ENCODE results near the gene SAMD11.
"Not testable (repeated sequence)": the region's sequence is repeated elsewhere in the genome, so short reads cannot be mapped to it uniquely, and the experiment has no call there.

SAMD11 gene

DNA sequence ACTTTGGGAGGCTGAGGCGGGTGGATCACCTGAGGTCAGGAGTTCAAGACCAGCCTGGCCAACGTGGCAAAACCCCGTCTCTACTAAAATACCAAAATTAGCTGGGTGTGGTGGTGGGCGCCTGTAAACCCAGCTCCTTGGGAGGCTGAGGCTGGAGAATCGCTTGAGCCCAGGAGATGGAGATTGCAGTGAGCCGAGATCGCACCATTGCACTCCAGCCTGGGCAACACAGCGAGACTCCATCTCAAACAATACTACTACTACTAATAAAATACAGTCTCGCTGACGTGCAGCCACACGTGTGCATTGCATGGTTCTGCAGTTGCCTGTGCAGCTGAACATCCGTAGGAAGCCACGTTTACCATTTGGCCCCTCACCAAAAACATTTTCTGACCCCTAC is 23.1 kb downstream of the SAMD11 start:
- DNase-seq: not testable (repeated sequence)

DNA sequence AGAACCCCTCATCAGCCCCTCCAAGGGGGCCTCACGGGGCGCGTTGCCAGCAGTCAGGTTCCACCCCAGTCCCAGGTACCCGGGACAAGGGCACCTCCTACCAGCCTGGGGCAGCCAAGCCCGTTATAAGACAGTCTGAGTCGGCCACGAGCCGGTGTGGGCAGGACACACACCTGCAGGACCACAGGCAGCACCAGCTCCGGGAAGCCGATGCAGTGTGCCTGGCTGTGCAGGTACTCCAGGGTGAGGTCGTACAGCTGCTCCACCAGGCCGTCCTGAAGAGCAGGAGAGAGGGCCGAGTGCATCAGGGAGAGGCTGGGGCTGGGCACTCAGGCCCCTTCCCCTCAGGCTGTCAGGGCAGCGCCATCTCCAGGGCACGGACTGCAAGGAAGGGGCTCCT is 24.2 kb downstream of the SAMD11 start:
- DNase-seq: no peak

DNA sequence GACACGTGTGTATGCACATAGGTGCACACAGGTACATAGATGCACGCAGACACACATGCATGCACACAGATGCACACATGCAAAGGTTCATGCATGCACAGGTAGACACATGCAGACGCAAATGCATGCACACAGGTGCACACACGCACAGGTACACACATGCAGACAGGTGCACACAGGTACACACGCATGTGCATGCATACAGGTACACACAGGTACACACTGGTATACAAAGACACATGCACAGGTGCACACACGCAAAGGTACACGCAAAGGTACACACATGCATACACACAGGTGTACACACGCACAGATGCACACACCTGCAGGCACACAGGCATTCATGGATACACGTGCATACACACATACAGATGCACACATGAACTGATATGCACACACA is 26.5 kb downstream of the SAMD11 start:
- DNase-seq: no peak

DNA sequence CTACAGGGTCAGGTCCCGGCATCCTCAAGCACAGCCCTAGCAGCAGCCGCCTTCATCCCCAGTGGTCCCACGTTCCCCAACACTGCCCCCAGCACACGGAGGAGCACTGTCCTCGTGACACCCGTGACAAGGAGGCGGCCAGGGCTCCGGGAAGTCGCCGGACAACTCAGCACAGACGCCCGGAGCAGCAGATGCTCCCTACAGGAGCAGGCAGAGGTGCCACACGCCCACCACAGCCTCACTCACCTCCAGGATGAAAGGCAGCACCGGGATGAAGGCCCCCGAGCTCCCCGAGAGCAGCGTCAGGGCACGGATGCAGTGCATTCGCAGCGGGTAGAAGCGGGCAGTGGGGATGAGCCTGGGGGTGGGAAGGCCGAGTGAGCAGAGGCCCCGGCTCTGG is 27.2 kb downstream of the SAMD11 start:
- DNase-seq: no peak

DNA sequence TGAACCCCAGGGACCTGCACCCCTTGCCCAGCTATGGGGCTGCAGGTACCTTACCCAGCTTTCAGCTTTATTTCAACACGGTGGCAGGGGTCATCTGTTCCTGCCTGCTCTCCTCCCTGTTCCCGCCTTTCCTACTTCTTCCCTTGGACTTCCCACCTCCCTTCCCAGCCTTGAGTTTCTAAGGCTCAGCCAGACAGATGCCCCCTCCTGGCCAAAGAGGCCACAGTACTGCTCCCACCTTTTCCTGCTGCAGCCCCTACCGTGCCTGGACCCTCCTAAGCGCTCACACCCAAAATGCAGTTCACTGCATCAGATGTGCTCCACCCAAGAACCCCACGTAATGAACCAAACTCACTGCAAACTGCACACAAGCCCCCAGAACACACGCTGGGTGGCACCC is 27.6 kb downstream of the SAMD11 start:
- DNase-seq: no peak

DNA sequence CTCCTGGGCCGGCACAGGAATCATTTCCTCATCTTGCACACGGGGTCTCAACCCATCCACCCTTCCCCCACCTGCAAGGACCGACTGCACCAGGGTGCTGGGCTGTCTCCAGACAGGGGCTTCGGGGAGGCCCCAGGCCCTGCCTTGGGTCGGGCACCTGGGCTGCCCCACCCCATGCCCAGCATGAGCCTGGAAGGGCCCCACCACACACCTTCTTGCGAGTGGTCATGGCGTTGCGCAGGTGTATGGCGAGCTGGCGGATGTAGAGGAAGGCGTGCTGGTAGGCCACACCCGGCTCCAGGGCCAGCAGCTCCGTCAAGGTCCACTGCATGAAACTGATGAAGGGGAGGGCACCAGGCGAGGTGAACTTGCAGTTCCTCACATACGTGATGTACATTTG is 28.5 kb downstream of the SAMD11 start:
- DNase-seq: no peak

DNA sequence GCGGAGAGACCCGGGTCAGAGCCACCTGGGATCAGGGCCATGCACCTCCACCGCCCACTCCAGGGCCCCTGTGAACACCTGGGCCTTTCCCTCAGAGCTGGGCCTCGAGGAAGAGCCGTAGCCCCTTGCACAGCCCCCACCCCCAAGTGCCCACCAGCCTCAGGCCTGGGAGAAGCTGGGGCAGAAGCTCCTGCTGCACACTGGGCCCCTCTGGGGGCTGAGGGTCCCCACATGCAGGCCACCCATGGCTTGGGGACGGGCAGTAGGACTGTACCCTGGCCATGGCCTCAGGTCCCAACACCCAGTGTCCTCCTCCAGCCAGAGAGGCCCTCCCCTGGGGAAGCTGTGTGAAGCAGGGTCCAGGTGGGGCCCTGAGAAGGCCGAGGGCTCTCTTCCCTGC is 28.9 kb downstream of the SAMD11 start:
- no peak for DNase-seq

DNA sequence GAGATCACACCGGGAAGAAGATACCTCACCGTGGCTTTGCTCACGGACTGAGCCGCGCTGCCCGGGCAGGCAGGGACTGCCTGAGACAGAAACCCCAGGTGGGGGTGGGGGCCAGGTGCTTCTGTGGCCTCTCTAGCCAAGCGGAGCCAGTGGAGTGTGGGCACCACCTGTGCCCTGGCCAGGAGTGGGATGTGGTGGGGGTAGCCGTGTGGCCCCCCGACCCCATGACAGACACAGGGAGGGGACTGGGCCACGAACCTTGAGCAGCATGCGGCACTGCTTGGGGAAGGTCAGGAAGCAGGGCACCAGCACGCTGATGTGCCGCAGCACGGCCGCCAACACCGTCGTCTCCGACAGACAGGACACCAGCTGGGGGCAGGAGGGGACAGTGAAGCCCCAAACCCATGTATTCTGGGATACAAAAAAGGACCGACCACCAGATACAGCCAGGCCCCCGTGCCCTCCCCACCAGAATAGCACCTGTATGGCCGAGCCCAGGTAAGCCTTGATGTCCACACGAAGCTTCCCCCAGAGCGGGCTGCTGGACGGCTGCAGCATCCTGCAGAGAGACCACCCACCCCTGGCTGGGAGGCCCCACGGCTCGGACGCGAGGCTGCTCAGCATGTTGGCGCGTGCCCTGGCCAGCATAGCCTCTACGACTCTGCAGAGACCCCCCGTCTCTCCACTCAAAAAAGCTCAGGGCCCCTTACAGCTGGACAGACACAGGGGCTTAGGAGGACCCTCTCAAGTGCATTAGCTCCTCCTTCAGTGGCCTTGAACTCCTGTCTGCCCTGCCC is 30.0 kb downstream of the SAMD11 start:
- DNase-seq: no peak

DNA sequence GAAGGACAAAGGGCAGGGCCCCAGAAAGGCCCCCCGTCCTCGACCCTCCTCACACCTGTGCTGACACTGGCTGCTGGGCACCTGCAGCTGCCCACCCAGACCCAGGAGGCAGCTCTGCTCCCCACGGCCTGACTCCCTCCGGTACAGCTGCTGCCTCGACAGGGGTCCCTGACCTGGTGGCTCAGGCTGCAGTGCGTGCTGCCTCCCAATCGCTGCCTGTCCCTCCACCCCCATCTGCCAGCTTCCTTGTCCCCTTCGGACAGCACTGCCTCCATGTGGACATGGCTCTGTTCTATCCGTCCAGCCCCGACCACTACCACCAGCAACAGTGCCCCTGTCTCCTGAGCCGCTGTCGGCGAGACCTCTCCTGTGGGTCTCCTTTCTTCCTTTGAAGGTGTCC is 31.2 kb downstream of the SAMD11 start:
- DNase-seq: no peak

DNA sequence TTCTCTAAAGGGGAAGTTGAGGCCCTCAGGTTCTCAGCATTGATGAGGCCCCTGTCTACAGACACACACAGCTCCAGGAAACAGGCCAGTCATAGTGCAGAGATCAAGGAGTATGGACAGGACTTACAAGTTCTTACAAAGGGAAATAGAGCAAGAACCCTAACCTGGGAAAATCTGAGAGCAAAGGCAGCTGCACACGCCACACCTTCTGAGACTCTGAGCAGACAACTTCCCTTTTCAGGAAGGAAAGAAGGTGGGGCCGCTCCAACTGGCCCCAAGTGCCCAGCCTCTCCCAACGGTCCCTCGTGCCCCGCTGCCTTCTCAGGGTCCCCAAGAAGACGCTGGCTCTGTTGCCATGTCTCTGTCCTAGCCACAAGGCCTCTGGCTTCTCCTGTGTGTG is 31.8 kb downstream of the SAMD11 start:
- DNase-seq: no peak

DNA sequence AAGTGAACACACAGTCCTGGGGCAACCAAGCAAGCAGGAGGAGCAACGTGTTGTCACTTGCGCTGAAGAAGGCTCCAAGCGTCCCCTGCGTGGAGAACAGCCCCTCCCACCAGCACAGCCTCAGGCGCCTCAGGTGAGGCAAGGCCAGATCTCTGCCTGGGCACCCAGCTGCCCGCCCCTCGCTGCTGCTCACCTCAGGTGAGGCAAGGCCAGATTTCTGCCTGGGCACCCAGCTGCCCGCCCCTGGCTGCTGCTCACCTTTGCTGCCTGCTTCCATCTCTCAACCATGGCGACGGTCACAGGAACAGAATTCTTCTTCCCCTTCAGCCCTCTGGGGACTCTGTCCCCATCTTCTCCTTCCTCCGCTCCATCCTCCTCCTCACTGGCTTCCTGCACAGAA is 32.9 kb downstream of the SAMD11 start:
- no peak for DNase-seq

DNA sequence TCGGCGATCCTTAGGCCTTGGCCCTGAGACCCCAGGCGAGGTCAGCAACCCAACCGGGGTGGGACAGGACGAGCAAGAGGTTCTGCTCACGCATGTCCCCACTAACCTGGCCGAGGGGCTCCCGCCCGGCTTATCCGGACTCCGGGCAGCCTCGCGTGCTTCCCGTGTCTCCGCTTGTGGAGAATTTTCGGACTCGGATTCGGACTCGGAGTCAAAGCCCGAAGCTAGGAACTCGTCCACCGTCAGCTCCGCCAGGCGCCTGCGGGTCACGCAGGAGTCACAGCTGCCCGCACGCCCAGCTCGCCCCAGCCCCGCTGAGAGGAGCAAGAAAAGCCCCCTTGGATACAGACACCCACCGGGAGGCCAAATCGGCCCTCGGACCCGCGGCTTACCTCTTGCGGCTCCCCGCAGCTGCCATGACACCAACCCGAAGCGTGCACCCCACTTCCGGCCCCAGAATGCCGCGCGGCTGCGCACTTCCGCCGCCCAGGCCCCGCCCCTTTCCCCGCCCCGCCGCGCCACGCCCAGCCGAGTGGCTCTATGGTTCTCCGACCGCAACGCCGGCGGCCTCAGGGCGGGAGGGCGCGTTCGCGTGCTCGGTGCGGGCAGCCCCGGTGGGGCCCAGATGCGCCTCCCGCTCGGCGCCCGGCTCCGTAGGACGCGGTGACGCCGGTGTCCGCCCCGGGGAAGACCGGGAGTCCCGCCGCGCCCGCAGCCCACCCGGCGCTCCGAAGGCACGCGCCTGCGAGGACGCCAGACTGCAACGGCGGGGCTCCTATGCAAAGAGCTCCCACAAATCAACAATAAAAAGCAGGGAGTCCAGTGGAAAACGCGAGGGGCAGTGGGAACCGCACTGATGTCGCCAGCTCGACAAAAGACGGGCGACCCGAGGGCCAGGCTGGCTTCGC is 35.4 kb downstream of the SAMD11 start, which contains the start of gene NOC2L:
Gene NOC2L, minus strand, starts transcription at position 434 of the 908 bp plus-strand sequence. Its CDS starts 16 bp downstream, at position 418.
- DNase-seq: peak; percentile 43

DNA sequence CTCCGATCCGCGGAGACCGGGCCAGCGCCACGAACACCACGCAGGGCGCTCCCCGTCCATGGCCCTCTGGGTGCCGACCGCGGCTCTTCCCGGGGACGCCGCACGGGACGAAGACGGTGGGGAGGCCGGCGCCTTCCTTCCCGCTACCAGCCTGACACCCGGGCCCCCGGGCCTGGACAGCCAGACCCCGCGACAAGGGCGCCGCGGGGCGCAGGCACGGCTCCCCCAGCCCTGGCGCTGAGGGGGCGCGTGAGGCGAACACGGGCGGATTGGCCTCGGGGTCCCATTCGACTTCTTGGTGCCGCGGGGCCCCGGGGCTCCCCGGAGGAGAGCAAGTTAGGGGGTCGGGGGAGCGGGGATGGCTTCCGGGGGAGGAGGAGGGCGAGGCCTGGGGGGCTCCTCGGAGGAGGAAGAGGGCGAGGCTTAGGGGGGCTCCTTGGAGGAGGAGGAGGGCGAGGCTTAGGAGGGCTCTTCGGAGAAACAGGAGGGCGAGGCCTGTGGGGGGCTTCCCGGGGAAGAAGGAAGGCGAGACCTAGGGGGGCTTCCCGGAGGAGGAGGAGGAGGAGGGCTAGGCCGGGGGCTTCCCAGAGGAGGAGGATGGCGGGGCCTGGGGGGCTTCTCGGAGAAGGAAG is 36.1 kb downstream of the SAMD11 start:
- DNase-seq: no peak

DNA sequence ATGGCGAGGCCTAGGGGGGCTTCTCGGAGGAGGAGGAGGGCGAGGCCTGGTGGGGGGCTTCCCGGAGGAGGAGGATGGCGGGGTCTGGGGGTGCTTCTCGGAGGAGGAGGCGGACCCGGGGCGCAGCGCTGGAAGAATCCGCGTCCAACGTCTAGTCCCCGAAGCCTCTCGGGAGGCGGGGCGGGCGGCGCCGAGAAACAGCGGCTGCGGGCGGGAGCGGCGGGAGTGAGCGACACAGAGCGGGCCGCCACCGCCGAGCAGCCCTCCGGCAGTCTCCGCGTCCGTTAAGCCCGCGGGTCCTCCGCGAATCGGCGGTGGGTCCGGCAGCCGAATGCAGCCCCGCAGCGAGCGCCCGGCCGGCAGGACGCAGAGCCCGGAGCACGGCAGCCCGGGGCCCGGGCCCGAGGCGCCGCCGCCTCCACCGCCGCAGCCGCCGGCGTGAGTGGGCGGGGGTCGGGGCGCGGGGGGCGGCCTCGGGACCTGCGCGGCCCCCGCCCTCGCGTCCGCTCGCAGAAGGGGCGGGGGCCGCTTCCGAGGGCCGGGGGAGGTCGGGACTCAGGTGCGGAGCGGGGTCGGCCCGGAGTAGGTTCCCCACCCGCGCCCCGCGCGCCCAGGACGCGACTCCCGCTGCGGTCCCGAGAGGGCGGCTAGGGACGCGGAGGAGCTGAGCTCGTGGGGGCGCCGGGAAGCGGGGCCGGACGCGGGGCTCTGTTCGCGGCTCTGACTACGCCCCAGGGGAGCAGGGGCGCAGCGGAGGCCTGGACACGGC is 36.8 kb downstream of the SAMD11 start, which contains the start of gene KLHL17:
Gene KLHL17, plus strand, starts transcription at position 222 of the 769 bp plus-strand sequence. Its CDS starts 110 bp downstream, at position 332.
- no peak for DNase-seq

DNA sequence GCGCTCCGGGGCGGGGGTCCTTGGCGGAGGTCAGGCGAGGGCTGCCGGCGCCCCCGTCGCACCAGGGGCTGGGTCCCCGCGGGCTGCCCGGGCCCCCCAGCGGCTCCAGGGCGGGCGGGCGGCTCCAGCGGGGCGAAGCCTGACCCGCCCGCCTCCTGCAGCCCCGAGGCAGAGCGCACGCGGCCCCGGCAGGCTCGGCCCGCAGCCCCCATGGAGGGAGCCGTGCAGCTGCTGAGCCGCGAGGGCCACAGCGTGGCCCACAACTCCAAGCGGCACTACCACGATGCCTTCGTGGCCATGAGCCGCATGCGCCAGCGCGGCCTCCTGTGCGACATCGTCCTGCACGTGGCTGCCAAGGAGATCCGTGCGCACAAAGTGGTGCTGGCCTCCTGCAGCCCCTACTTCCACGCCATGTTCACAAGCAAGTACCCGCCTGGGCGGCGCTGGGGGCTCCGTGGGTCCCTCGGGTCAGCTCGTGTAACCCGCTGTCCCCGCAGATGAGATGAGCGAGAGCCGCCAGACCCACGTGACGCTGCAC is 37.5 kb downstream of the SAMD11 start:
- no peak for DNase-seq

DNA sequence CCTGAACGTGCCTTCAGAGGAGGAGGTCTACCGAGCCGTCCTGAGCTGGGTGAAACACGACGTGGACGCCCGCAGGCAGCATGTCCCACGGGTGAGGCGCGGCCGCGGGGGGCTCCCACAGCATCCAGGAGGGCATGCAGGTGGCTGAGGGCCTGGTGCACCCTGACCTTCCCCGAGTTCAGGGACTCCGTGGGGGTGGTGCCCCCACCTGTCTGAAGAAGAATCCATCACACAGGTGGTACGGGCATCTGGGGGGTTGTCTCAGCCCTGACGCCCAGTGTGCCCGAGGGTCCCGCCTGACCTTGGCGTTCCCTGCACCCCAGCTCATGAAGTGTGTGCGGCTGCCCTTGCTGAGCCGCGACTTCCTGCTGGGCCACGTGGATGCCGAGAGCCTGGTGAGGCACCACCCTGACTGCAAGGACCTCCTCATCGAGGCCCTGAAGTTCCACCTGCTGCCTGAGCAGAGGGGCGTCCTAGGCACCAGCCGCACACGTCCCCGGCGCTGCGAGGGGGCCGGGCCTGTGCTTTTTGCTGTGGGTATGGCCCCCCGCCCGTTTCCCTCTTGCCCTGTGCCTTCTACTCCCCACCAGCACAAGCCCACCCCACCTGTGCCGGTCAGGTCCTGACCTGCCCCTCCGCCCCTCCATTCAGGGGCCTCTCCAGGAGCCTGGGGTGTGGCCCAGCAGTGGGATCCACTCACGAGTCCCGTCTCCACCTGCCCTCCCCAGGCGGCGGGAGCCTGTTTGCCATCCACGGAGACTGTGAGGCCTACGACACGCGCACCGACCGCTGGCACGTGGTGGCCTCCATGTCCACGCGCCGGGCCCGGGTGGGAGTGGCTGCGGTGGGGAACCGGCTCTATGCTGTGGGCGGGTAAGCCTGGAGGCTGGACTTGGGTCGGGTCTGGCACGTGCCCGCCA is 38.9 kb downstream of the SAMD11 start:
- DNase-seq: no peak

DNA sequence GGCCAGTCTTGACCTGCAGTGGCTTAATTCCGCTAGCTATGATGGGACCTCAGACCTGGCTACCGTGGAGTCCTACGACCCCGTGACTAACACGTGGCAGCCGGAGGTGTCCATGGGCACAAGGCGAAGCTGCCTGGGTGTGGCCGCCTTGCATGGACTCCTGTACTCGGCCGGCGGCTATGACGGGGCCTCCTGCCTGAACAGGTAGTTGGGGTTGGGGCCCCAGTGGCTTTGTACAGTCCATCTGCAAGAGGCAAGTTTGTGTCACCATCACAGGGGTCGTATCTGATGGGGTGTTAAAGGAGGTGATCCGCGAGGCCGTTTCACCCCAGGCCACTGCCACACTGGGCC is 39.6 kb downstream of the SAMD11 start:
- DNase-seq: no peak

DNA sequence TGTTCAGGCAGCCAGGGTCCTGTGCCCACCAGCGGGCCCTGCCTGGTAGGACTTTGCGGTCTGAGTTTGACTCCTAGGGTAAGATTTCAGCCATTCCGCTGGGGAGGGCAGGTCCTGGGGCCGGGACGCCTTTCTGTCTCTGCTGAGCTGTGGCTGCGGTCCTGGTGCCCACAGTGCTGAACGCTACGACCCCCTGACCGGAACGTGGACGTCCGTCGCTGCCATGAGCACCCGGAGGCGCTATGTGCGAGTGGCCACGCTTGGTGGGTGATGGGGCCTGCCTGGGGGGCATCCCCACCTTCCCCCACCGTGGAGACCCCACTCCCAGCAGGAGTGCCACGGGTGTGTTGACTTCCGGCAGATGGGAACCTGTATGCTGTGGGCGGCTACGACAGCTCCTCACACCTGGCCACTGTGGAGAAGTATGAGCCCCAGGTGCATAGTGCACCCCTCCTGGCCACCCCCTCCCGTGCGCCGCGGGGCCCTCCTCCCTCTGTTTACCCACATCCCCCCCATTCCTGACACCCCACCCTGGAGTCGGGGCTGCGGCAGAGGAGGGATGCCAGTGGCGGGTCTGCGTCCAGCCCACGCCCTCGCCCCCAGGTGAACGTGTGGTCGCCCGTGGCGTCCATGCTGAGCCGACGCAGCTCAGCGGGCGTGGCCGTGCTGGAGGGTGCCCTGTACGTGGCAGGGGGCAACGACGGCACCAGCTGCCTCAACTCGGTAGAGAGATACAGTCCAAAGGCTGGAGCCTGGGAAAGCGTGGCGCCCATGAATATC is 40.2 kb downstream of the SAMD11 start:
- DNase-seq: no peak

DNA sequence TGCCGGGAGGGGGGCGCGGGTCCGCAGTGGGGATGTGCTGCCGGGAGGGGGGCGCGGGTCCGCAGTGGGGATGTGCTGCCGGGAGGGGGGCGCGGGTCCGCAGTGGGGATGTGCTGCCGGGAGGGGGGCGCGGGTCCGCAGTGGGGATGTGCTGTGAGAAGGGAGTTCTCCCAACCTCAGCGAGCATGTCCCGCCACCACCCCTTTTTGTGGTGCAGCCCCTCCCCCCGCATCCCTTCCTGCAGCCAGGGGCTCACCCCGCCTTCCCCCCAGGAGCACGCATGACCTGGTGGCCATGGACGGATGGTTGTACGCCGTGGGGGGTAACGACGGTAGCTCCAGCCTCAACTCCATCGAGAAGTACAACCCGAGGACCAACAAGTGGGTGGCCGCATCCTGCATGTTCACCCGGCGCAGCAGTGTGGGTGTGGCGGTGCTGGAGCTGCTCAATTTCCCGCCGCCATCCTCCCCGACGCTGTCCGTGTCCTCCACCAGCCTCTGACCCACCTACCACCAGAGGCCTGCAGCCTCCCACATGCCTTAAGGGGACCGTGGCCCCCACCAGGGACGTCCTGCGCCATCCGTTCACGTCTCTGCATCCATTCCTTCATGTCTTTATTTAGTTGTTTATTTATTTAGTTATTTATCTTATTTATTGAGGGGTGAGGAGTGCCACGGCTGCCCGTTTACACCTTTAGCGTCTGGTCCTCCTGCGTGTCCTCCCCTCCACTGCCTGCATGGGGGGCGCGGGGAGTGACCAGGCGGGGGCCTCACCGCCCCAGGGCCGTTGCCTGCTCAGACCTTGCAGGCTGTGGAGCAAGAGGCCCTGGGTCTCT is 41.2 kb downstream of the SAMD11 start:
- no peak for DNase-seq

Measured in cortex of kidney (tissue), 1 donor.